H54 (cell line): ENCODE measurements around the gene REP15.
A peak's percentile ranks its signal among the peaks of the same experiment; 100 is the strongest.
"Not testable (repeated sequence)": the region's sequence is repeated elsewhere in the genome, so short reads cannot be mapped to it uniquely, and the experiment has no call there.

Source experiments
- DNase-seq: peaks from one replicate; pipeline ENCODE4 v3.0.0; 2011; ENCODE audit warnings: low spot score, mixed read lengths; ENCODE audit not compliant: insufficient read length
- FAIRE-seq: peaks from 3 replicates; lab custom pipeline; 2011; peaks lifted over from hg19 to GRCh38; lab: Jason Lieb, UNC
- POLR2A ChIP-seq: IDR thresholded peaks from 2 replicates; pipeline ENCODE4 v1.6.1; 2011; ENCODE audit warnings: low read depth, mild to moderate bottlenecking, low read length

The REP15 gene, protein sequence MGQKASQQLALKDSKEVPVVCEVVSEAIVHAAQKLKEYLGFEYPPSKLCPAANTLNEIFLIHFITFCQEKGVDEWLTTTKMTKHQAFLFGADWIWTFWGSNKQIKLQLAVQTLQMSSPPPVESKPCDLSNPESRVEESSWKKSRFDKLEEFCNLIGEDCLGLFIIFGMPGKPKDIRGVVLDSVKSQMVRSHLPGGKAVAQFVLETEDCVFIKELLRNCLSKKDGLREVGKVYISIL

DNA sequence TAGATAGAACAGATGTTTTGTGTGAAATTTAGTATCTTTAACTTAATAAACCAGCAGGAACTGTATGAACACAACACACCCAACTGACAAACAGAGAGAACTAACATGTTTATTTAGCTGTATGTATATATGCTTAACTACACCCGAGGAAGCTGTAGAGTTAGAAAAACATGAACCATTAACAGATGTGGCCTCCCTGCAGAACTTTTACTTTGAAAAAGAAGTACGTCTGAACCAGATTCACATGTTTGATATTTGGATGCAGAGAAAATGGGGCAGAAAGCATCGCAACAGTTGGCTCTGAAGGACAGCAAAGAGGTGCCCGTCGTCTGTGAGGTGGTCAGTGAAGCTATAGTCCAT is at the start of gene REP15:
Gene REP15, plus strand, starts transcription at position 155 of the 360 bp plus-strand sequence. Its CDS starts 116 bp downstream, at position 271.
- FAIRE-seq, result no peak
- DNase-seq, result no peak
- no peak for TF ChIP-seq POLR2A

DNA sequence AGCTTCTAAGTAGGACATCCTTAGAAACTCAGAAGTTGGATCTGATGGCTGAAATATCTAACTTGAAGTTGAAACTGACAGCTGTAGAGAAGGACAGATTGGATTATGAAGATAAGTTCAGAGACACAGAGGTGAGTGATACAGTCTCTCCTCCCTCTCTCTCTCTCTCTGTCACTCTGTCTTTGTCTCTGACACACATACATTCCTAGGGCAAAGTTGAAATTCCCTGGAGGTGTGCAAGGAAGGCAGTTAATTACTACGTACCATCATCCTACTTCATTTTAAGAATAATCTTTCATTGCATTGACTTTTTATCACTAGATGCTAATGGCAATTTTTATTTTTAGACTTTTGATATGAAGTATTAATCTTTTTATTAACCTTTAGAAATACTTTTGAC is 46.2 kb upstream of the REP15 start:
- no peak for TF ChIP-seq POLR2A
- DNase-seq, result no peak
- FAIRE-seq, result peak; percentile 71

- TF ChIP-seq POLR2A, result no peak
- no peak for DNase-seq
- no peak for FAIRE-seq
Observed at GRCh38 chr12:27651201-27651600, 45.0 kb upstream of the REP15 start.

GRCh38 chr12:27652174-27652763 is 44.0 kb upstream of the REP15 start:
- FAIRE-seq, result peak; percentile 90
- peak; percentile 36 for DNase-seq
- TF ChIP-seq POLR2A, result no peak

DNA sequence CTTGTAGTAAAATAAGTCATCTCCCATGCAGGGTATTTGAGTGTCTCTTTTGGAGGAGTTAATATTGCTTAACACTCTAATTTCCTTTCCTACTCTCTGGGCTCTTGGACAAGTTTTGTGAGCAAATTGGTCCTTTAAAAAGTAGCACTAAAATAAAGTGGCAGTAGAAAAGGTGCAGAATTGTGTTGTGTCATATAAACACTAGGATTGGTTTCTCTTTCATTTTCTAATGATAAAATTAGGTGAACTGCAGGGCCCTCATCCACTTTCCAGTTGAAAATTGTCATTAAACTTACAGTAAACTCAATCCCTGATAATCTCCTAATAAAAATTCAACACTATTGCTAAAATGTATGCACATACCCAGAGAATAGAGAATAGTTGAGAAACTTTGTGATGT is 42.6 kb upstream of the REP15 start:
- TF ChIP-seq POLR2A, result no peak
- FAIRE-seq (no peak), DNase-seq (no peak)

DNA sequence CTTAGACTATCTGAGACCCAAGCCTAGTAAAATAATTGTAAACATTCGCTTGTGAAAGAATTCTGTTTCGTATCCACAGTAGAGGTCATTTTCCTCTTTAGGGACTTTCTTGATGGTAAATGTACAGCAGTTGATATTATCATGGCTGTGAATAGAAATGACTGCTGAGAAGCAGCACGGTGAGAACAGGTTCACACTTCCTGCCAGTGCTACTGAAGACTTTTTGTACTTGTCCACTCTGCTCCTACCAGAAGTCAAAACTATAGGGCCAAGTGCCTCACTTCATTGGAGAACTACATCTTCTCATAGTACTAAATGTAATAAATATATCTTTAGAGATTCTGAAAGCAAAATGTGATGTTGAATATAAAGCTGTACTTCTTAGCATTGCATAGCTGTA is 40.8 kb upstream of the REP15 start:
- not testable (repeated sequence) for DNase-seq
- peak; percentile 78 for FAIRE-seq

- DNase-seq (no peak), FAIRE-seq (no peak)
- TF ChIP-seq POLR2A, result no peak
Observed at GRCh38 chr12:27657296-27657695, 39.0 kb upstream of the REP15 start.

DNA sequence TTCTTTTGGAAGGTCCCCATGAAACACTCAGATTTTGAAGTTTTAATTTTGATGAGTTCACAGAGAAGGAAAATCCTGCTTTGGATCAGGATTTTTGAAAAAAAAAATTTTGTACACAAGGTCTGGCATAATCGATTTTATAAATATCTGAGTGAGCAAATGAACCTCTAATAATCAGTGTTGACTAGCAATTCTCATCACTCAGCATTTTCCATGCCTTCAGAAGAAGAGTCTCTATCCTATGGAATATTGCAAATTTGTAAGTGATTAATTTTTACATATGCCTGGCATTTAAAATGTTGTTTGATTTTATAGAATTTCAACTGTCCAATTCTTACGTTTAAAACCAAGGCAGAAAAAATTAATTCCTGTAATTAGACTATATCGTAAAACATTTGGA is 30.5 kb upstream of the REP15 start:
- no peak for FAIRE-seq
- no peak for TF ChIP-seq POLR2A

GRCh38 chr12:27666510-27666909 is 29.7 kb upstream of the REP15 start:
- TF ChIP-seq POLR2A, result no peak
- no peak for DNase-seq
- FAIRE-seq, result no peak

More for the DNA sequence above, 30.5 kb upstream of the REP15 start:
- no peak for DNase-seq

- DNase-seq (peak; percentile 6), FAIRE-seq (no peak)
- no peak for TF ChIP-seq POLR2A
Observed at GRCh38 chr12:27667540-27667939, 28.7 kb upstream of the REP15 start.

DNA sequence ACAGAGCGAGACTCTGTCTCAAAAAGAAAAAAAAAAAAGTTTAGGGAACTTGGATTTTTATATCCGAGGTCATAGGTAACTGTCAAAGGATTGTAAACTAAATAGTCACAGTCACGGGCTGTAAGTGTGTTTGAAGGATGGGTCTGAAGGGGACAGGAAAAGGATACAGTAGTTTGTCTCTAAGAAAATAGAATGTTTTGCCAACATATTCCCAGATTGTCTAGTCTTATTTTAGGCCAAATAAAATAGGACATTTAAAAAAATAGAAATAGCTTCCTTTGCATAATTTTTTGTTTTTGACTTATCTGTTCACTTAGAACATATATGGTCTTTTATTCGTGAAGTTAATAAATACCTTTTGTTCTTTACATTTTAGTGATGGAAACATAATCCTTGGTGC is 24.2 kb upstream of the REP15 start:
- FAIRE-seq, result no peak
- TF ChIP-seq POLR2A, result no peak
- no peak for DNase-seq

GRCh38 chr12:27672643-27673042 is 23.6 kb upstream of the REP15 start:
- DNase-seq (no peak), FAIRE-seq (no peak)
- TF ChIP-seq POLR2A, result no peak

GRCh38 chr12:27673101-27673718 is 23.0 kb upstream of the REP15 start:
- no peak for DNase-seq
- TF ChIP-seq POLR2A, result no peak
- FAIRE-seq, result no peak

GRCh38 chr12:27674989-27675388 is 21.3 kb upstream of the REP15 start:
- no peak for TF ChIP-seq POLR2A
- FAIRE-seq, result peak; percentile 36
- no peak for DNase-seq

DNA sequence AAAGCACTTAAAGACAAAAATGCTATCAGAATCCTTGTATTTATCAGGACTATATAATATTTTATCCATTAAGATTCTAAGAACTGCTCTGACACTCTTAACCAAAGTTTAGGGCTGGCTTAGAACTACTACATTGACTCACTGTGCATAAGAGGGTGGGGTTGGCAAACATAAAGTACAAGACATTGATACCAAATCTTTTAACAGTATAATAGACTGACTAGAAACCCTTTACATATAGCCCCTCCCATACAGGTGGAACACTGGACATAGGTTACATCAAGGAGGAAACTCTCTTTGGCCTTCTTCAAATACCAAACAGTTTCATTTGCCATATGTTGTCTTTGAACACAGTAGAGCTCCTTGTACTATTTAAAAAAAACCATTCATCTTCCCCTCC is 15.6 kb upstream of the REP15 start:
- DNase-seq, result no peak
- TF ChIP-seq POLR2A, result no peak
- no peak for FAIRE-seq

DNA sequence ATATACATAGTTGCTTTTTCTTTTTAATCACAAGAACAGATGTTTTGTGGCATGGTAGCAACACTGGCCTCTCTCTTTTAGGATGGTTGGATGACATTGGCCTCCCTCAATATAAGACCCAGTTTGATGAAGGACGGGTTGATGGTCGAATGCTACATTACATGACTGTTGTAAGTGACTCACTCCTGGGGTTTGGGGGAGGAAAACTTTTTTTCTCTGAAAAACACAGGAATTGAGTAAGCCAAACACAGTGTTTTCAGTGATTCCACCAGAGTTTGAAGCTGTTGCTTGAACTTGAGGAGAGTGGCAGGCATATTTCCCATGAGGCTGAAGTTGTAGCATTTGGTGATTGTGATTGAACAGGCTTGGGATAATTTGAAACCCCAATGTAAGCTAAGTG is 13.7 kb upstream of the REP15 start:
- no peak for TF ChIP-seq POLR2A
- no peak for DNase-seq
- FAIRE-seq, result no peak
